Right lobe of liver (tissue), 4 donors: ENCODE data around the gene TMUB1.

Source experiments
- POLR2A ChIP-seq: fragments of 450-650 bp; IDR thresholded peaks from one replicate; pipeline ENCODE4 v1.6.1; 2017; ENCODE audit warnings: antibody characterized with exemption, mild to moderate bottlenecking
- TF ChIP-seq, protein P1 (sequence below), 4 donors: fragments of 200-600 bp in 3 of 4; fragments of 450-650 bp in 1 of 4; IDR thresholded peaks; one replicate each; pipeline versions ENCODE4 v1.5.1 to v1.8.0; 2016 to 2022; ENCODE audit warnings: antibody characterized with exemption in 4 of 4, mild to moderate bottlenecking in 2 of 4
- donor health status: DM: no; HTN: no; CAD: no.
- donor health status: DM: no; HTN: no; CAD: no.
- donor health status: DM: no; HTN: yes; CAD: no.

DNA sequence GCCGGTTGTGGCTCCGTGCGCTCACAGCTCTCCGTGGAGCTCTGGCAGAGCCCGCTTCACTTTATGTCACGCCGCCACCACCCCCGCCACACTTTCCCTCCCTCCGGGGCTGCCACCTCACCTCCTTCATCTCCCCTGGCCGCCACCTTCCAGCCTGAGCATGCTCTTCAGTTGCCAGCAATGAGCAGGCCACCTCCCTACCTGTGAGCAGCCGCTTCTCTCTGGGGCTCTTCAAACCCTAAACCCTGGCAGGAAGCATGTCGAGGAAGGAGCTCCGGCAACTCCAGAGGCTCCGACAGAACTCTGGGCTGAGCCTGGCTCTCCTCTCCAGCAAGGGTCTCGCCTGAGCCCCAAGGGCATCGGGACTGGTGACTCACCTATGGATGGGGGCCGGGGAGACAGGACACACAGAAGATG is 47.5 kb upstream of the TMUB1 start:
- TF ChIP-seq, protein P1, sequence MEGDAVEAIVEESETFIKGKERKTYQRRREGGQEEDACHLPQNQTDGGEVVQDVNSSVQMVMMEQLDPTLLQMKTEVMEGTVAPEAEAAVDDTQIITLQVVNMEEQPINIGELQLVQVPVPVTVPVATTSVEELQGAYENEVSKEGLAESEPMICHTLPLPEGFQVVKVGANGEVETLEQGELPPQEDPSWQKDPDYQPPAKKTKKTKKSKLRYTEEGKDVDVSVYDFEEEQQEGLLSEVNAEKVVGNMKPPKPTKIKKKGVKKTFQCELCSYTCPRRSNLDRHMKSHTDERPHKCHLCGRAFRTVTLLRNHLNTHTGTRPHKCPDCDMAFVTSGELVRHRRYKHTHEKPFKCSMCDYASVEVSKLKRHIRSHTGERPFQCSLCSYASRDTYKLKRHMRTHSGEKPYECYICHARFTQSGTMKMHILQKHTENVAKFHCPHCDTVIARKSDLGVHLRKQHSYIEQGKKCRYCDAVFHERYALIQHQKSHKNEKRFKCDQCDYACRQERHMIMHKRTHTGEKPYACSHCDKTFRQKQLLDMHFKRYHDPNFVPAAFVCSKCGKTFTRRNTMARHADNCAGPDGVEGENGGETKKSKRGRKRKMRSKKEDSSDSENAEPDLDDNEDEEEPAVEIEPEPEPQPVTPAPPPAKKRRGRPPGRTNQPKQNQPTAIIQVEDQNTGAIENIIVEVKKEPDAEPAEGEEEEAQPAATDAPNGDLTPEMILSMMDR (IDR thresholded peaks at IDR 0.05), result no peak
- no peak for TF ChIP-seq POLR2A
